ENCODE results near the gene KIAA0319L. TPM values are rescaled to one million over a fixed set of nuclear protein-coding genes. Genes with fewer than 3 reads are reported as not detected.

The KIAA0319L gene
- total RNA-seq, 1 donor from 2014 or later: 58.3 TPM

- Histone ChIP-seq H3F3A (ENCODE audit: low read depth) (no peaks in the 10 kb centered on the region), H3K4me3 (no peak overlapping the region), H3K4me1 (no peaks in the 10 kb centered on the region), H4K20me1 (ENCODE audit: low read depth) (peaks cover 3% of the 10 kb centered on the region), H3K27ac (no peak overlapping the region), H3K79me2 (ENCODE audit: low read depth) (no peaks in the 10 kb centered on the region), H3K4me2 (no peak overlapping the region), H3K27me3 (no peaks in the 10 kb centered on the region), H3K9me3 (ENCODE audit: low read depth) (no peaks in the 10 kb centered on the region), H3K36me3 (no peaks in the 10 kb centered on the region), H3K9ac (no peak overlapping the region), H2AFZ (replicated peaks) (no peak overlapping the region)
- Mint-ChIP-seq H3K27me3 (ENCODE audit: insufficient read depth, low read depth) (no peaks in the 10 kb centered on the region), H3K9me3 (no peaks in the 10 kb centered on the region), H3K27ac (no peak overlapping the region), H3K4me3 (no peak overlapping the region), H3K36me3 (peaks cover 8% of the 10 kb centered on the region), H3K4me1 (no peaks in the 10 kb centered on the region)
- TF ChIP-seq EZH2 (IDR thresholded peaks at IDR 0.05): no peak
- TF ChIP-seq EZH2phosphoT487 (IDR thresholded peaks at IDR 0.05): no peak
- TF ChIP-seq, protein P1, sequence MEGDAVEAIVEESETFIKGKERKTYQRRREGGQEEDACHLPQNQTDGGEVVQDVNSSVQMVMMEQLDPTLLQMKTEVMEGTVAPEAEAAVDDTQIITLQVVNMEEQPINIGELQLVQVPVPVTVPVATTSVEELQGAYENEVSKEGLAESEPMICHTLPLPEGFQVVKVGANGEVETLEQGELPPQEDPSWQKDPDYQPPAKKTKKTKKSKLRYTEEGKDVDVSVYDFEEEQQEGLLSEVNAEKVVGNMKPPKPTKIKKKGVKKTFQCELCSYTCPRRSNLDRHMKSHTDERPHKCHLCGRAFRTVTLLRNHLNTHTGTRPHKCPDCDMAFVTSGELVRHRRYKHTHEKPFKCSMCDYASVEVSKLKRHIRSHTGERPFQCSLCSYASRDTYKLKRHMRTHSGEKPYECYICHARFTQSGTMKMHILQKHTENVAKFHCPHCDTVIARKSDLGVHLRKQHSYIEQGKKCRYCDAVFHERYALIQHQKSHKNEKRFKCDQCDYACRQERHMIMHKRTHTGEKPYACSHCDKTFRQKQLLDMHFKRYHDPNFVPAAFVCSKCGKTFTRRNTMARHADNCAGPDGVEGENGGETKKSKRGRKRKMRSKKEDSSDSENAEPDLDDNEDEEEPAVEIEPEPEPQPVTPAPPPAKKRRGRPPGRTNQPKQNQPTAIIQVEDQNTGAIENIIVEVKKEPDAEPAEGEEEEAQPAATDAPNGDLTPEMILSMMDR (IDR thresholded peaks at IDR 0.05): no peak
- DNase-seq (ENCODE audit: low spot score): no peak
Measured at GRCh38 chr1:35595684-35596083, 38.5 kb upstream of the KIAA0319L start.

DNA sequence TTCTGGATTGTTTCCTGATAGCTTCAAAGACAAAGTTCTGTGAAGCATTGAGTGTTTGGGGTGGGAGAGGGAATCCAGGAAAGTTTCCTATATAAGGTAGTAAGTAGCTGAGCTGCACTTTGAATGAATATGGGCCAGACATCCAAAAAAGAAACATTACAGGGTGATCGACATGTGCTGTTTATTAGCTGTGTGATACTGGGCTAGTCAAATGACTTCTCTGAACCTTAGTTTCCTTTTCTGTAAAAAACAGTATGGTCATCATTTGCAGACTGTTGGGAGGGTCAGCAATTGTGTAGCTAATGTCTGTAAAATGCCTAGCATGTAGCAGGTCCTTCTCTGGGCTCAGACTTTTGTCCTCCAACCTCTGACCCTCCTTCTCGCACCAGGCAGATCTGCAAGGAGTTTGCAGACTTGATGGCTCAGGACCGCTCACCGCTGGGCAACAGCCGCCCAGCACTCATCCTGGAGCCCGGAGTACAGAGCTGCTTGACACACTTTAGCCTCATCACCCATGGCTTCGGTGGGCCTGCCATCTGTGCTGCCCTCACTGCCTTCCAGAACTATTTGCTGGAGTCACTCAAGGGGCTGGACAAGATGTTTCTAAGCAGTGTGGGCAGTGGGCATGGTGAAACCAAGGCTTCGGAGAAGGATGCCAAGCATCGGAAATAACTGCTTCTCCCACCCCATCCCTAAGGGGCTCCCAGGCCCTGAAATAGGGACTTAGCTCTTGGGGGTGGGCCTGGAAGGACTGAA, 37.0 kb upstream of the KIAA0319L start:
- Mint-ChIP-seq H3K27me3 (ENCODE audit: insufficient read depth, low read depth) (peaks cover 2% of the 10 kb centered on the region), H3K9me3 (no peaks in the 10 kb centered on the region), H3K4me3 (no peak overlapping the region), H3K36me3 (peaks cover 2% of the 10 kb centered on the region), H3K4me1 (no peaks in the 10 kb centered on the region), H3K27ac (no peak overlapping the region)
- H2AFZ ChIP-seq (replicated peaks): no peak overlapping the region
- no peaks in the 10 kb centered on the region for H4K20me1 ChIP-seq (ENCODE audit: low read depth)
- H3K27me3 ChIP-seq: no peaks in the 10 kb centered on the region
- no peaks in the 10 kb centered on the region for H3K36me3 ChIP-seq
- TF ChIP-seq EZH2 (IDR thresholded peaks at IDR 0.05): no peak
- H3K27ac ChIP-seq: no peak overlapping the region
- DNase-seq (ENCODE audit: low spot score): no peak
- H3K4me1 ChIP-seq: no peaks in the 10 kb centered on the region
- no peaks in the 10 kb centered on the region for H3F3A ChIP-seq (ENCODE audit: low read depth)
- no peak overlapping the region for H3K4me3 ChIP-seq
- no peak overlapping the region for H3K4me2 ChIP-seq
- H3K79me2 ChIP-seq (ENCODE audit: low read depth): no peaks in the 10 kb centered on the region
- no peaks in the 10 kb centered on the region for H3K9me3 ChIP-seq (ENCODE audit: low read depth)
- no peak overlapping the region for H3K9ac ChIP-seq

GRCh38 chr1:35592991-35593769, 36.0 kb upstream of the KIAA0319L start:
- Mint-ChIP-seq H3K4me3 (no peak overlapping the region), H3K9me3 (no peaks in the 10 kb centered on the region), H3K36me3 (peaks cover 2% of the 10 kb centered on the region), H3K27ac (no peak overlapping the region), H3K27me3 (ENCODE audit: insufficient read depth, low read depth) (peaks cover 2% of the 10 kb centered on the region), H3K4me1 (no peaks in the 10 kb centered on the region)
- H3K27ac ChIP-seq: no peak overlapping the region
- no peaks in the 10 kb centered on the region for H4K20me1 ChIP-seq (ENCODE audit: low read depth)
- H2AFZ ChIP-seq (replicated peaks): no peak overlapping the region
- H3F3A ChIP-seq (ENCODE audit: low read depth): no peaks in the 10 kb centered on the region
- TF ChIP-seq, protein P1 (IDR thresholded peaks at IDR 0.05): no peak
- TF ChIP-seq EZH2phosphoT487 (IDR thresholded peaks at IDR 0.05): no peak
- no peak for TF ChIP-seq EZH2 (IDR thresholded peaks at IDR 0.05)
- no peak for DNase-seq (ENCODE audit: low spot score)
- H3K4me1 ChIP-seq: no peaks in the 10 kb centered on the region
- H3K27me3 ChIP-seq: no peaks in the 10 kb centered on the region
- H3K79me2 ChIP-seq (ENCODE audit: low read depth): no peaks in the 10 kb centered on the region
- no peaks in the 10 kb centered on the region for H3K9me3 ChIP-seq (ENCODE audit: low read depth)
- H3K4me3 ChIP-seq: no peak overlapping the region
- H3K4me2 ChIP-seq: no peak overlapping the region
- H3K36me3 ChIP-seq: no peaks in the 10 kb centered on the region
- no peak overlapping the region for H3K9ac ChIP-seq

DNA sequence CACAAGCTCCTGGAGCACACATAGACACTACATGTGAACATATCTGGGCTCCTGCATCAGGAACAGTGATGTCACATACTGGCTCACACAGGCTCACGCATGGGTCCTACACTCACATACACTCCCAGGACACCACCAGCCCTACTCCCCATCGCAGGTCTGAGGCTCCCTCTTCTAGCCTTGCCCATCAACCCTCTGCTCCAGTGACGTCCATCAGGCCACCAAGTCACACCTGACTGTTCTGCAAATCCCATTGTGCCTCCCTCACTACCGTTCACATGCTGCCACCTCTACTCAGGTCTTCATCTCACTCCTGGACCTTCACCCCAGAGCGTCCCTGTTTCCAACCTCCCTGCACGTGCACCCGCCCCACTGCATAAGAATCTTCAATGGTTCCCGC, 34.0 kb upstream of the KIAA0319L start:
- Histone ChIP-seq H3K79me2 (ENCODE audit: low read depth) (no peaks in the 10 kb centered on the region), H3K4me2 (no peak overlapping the region), H3K36me3 (no peaks in the 10 kb centered on the region), H3K27me3 (no peaks in the 10 kb centered on the region), H3K4me1 (no peaks in the 10 kb centered on the region), H3K27ac (no peak overlapping the region), H4K20me1 (ENCODE audit: low read depth) (no peaks in the 10 kb centered on the region), H3F3A (ENCODE audit: low read depth) (no peaks in the 10 kb centered on the region), H2AFZ (replicated peaks) (no peak overlapping the region), H3K9me3 (ENCODE audit: low read depth) (no peaks in the 10 kb centered on the region), H3K4me3 (no peak overlapping the region), H3K9ac (no peak overlapping the region)
- H3K4me3 Mint-ChIP-seq: no peak overlapping the region
- peaks cover 4% of the 10 kb centered on the region for H3K27me3 Mint-ChIP-seq (ENCODE audit: insufficient read depth, low read depth)
- peaks cover 2% of the 10 kb centered on the region for H3K36me3 Mint-ChIP-seq
- H3K27ac Mint-ChIP-seq: no peak overlapping the region
- H3K9me3 Mint-ChIP-seq: no peaks in the 10 kb centered on the region
- no peaks in the 10 kb centered on the region for H3K4me1 Mint-ChIP-seq
- TF ChIP-seq EZH2 (IDR thresholded peaks at IDR 0.05): no peak
- TF ChIP-seq, protein P1 (IDR thresholded peaks at IDR 0.05): no peak
- TF ChIP-seq EZH2phosphoT487 (IDR thresholded peaks at IDR 0.05): no peak
- DNase-seq (ENCODE audit: low spot score): no peak

Measured in neural progenitor cell (in vitro differentiated cells).